CD4-positive, alpha-beta T cell (primary cell): ENCODE results near the gene SP6. TPM values are rescaled to one million over a fixed set of nuclear protein-coding genes. Genes with fewer than 3 reads are reported as not detected.

Source experiments
- ATAC-seq: fragments of 200-7000 bp; cut with Tn5 transposase; one replicate; pipeline ENCODE4 v1.10.0; 2022; ENCODE audit warnings: mild to moderate bottlenecking; ENCODE audit not compliant: poor library complexity
- CTCF ChIA-PET: fragments of 350-600 bp; sonication (Branson Sonifier 250); formaldehyde crosslinking; loops from one replicate; lab custom pipeline; 2021; ENCODE audit warnings: antibody characterized with exemption, inconsistent platforms; lab: Charles Lee
- POLR2A ChIA-PET: fragments of 350-600 bp; sonication (Branson Sonifier 250); formaldehyde crosslinking; loops from one replicate; lab custom pipeline; 2021; ENCODE audit warnings: antibody characterized with exemption, inconsistent platforms; lab: Charles Lee
- DNase-seq, 14 experiments: peaks; one replicate each; pipeline ENCODE4 v3.0.0-alpha.2; 2013 to 2020; ENCODE audit warnings: mixed read lengths in 2 of 14
- H3K27ac ChIP-seq, 2 donors: one replicate each; pipeline versions ENCODE4 v1.5.1 to v1.7.0; 2013; ENCODE audit warnings: low read length in 2 of 2, low read depth in 1 of 2, mild to moderate bottlenecking in 1 of 2
- H3K27me3 ChIP-seq, 2 experiments: 1 replicate in 1 of 2; 2 replicates in 1 of 2; pipeline versions ENCODE4 v1.6.1 to v1.7.0; 2013; ENCODE audit warnings: low read length in 2 of 2, control low read depth in 1 of 2, mild to moderate bottlenecking in 1 of 2, moderate library complexity in 1 of 2; ENCODE audit not compliant: insufficient read depth in 2 of 2, control insufficient read depth in 1 of 2
- H3K36me3 ChIP-seq: one replicate; pipeline ENCODE4 v1.6.1; 2013; ENCODE audit warnings: low read length, control low read depth; ENCODE audit not compliant: insufficient read depth
- H3K4me1 ChIP-seq: one replicate; pipeline ENCODE4 v1.6.1; 2013; ENCODE audit warnings: low read length, control low read depth; ENCODE audit not compliant: insufficient read depth
- H3K4me3 ChIP-seq: one replicate; pipeline ENCODE4 v1.5.1; 2013; ENCODE audit warnings: mild to moderate bottlenecking, low read length, moderate library complexity
- H3K9me3 ChIP-seq, 2 experiments: 1 replicate in 1 of 2; 2 replicates in 1 of 2; pipeline versions ENCODE4 v1.6.1 to v1.7.0; 2013; ENCODE audit warnings: low read length in 2 of 2, mild to moderate bottlenecking in 2 of 2, control low read depth in 1 of 2, moderate library complexity in 1 of 2; ENCODE audit not compliant: control insufficient read depth in 1 of 2, insufficient read depth in 1 of 2
- H3K27ac Mint-ChIP-seq: one replicate; pipeline ENCODE4 v1.8.0; 2020; ENCODE audit warnings: mixed read lengths
- H3K27me3 Mint-ChIP-seq: one replicate; pipeline ENCODE4 v1.8.0; 2021; ENCODE audit warnings: mixed read lengths
- H3K36me3 Mint-ChIP-seq: one replicate; pipeline ENCODE4 v1.8.0; 2021; ENCODE audit warnings: low read depth, mixed read lengths
- H3K4me1 Mint-ChIP-seq: one replicate; pipeline ENCODE4 v1.8.0; 2021; ENCODE audit warnings: low read depth, mixed read lengths
- H3K4me3 Mint-ChIP-seq: one replicate; pipeline ENCODE4 v1.8.0; 2020; ENCODE audit warnings: mild to moderate bottlenecking, mixed read lengths
- H3K9me3 Mint-ChIP-seq: one replicate; pipeline ENCODE4 v1.8.0; 2020; ENCODE audit warnings: mixed read lengths
- intact Hi-C, 2 experiments: fragments of 100-400 bp; cut with DNase I in 1 of 2; cut with micrococcal nuclease in 1 of 2; formaldehyde crosslinking; loops; one replicate each; pipeline versions ENCODE4 v1.15.1 to v1.9.0; 2023 to 2025; cut with DNase I, micrococcal nuclease
- total RNA-seq, 174 experiments: library from RNA in 2 of 174; stranded (reverse) in 2 of 174; gene quantifications; one replicate each; pipeline ENCODE4 v1.2.3 and lab custom pipeline; 2021 to 2026
- TF ChIP-seq, protein P1 (sequence below): fragments of 200-600 bp; IDR thresholded peaks from one replicate; pipeline ENCODE4 v1.8.0; 2022; ENCODE audit warnings: antibody characterized with exemption, mild to moderate bottlenecking

SP6 gene
- total RNA-seq, 2 experiments from 2014 or later = 0.17 to 0.27 TPM

DNA sequence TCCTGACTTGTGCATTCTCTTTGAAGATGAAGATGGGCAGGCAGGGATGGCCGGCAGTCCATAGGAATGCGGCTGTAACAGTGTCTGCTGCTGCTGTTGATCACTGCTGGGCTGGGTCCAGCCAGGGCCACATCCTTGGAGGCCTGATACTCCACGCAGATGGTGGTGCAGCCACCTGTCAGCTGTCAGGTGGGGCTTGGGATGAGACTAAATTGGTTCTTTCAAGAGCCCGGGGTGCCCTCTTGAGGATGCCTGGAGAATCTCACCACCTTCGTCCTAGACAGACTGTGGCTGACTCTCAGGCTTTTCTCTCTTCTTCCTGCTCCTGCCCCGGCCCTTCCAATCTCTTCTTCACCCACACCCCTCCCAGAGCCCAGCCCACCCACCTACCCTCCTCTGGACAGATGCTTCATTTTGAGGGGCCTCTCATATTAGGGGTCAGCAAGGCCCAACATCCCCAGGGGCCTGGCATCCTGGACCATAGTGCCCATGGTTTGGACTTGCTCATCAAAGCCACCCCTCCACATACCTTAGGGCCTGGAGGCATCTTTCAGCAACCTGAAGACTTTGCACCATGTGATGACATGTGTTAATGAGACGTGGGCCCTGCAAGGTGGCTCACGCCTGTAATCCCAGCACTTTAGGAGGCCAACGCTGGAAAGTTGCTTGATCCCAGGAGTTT lies 48.5 kb downstream of the SP6 start:
- H3K27me3 Mint-ChIP-seq = peaks cover 2% of the 10 kb centered on the region
- DNase-seq = peak; percentile 37 to 74 (median 47)
- Histone ChIP-seq H3K4me3 (no peak overlapping the region), H3K9me3 (no peaks in the 10 kb centered on the region), H3K4me1 (peaks cover 5% of the 10 kb centered on the region), H3K27ac (no peak overlapping the region), H3K36me3 (peaks cover 7% of the 10 kb centered on the region), H3K27me3 (no peaks in the 10 kb centered on the region)
- no peaks in the 10 kb centered on the region for H3K4me1 Mint-ChIP-seq
- intact Hi-C loops = loop anchor here (1.0 to 5.0 kb wide), 5 partner anchors 26 to 138 kb away; no protein-coding TSS in a partner anchor
- POLR2A ChIA-PET = interaction anchor here (0.6 kb wide), 1 partner anchor 60 kb away, joined by 3 read pairs; no protein-coding TSS in a partner anchor
- H3K4me3 Mint-ChIP-seq = no peak overlapping the region
- no peak overlapping the region for H3K27ac Mint-ChIP-seq
- H3K9me3 Mint-ChIP-seq = no peaks in the 10 kb centered on the region
- TF ChIP-seq, protein P1, sequence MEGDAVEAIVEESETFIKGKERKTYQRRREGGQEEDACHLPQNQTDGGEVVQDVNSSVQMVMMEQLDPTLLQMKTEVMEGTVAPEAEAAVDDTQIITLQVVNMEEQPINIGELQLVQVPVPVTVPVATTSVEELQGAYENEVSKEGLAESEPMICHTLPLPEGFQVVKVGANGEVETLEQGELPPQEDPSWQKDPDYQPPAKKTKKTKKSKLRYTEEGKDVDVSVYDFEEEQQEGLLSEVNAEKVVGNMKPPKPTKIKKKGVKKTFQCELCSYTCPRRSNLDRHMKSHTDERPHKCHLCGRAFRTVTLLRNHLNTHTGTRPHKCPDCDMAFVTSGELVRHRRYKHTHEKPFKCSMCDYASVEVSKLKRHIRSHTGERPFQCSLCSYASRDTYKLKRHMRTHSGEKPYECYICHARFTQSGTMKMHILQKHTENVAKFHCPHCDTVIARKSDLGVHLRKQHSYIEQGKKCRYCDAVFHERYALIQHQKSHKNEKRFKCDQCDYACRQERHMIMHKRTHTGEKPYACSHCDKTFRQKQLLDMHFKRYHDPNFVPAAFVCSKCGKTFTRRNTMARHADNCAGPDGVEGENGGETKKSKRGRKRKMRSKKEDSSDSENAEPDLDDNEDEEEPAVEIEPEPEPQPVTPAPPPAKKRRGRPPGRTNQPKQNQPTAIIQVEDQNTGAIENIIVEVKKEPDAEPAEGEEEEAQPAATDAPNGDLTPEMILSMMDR = peak; percentile 66
- ATAC-seq = peak; percentile 97
- CTCF ChIA-PET = interaction anchor here (0.7 to 1.4 kb wide), 6 partner anchors 12 to 137 kb away, joined by 3 to 4 read pairs (median 3); partner anchors contain the start of gene TBX21
- peaks cover 9% of the 10 kb centered on the region for H3K36me3 Mint-ChIP-seq

- no peak overlapping the region for H3K27ac Mint-ChIP-seq
- Histone ChIP-seq H3K27me3 (no peaks in the 10 kb centered on the region), H3K27ac (no peak overlapping the region), H3K36me3 (peaks cover 1% of the 10 kb centered on the region), H3K4me3 (no peak overlapping the region), H3K4me1 (peaks cover 5% of the 10 kb centered on the region), H3K9me3 (no peaks in the 10 kb centered on the region)
- CTCF ChIA-PET = interaction anchor here (0.7 to 1.4 kb wide), 6 partner anchors 12 to 137 kb away, joined by 3 to 4 read pairs (median 3); partner anchors contain the start of gene TBX21
- H3K4me3 Mint-ChIP-seq = no peak overlapping the region
- POLR2A ChIA-PET = interaction anchor here (0.6 kb wide), 1 partner anchor 60 kb away, joined by 3 read pairs; no protein-coding TSS in a partner anchor
- H3K27me3 Mint-ChIP-seq = peaks cover 4% of the 10 kb centered on the region
- H3K9me3 Mint-ChIP-seq = no peaks in the 10 kb centered on the region
- H3K4me1 Mint-ChIP-seq = no peaks in the 10 kb centered on the region
- intact Hi-C loops = loop anchor here (1.0 to 5.0 kb wide), 5 partner anchors 25 to 138 kb away; no protein-coding TSS in a partner anchor
- TF ChIP-seq, protein P1 = no peak
- ATAC-seq = no peak
- peaks cover 3% of the 10 kb centered on the region for H3K36me3 Mint-ChIP-seq
- peak in 1 of 14 experiments; percentile 8 for DNase-seq
These were observed 49.1 kb downstream of the SP6 start for GRCh38 chr17:47801906-47802305.

DNA sequence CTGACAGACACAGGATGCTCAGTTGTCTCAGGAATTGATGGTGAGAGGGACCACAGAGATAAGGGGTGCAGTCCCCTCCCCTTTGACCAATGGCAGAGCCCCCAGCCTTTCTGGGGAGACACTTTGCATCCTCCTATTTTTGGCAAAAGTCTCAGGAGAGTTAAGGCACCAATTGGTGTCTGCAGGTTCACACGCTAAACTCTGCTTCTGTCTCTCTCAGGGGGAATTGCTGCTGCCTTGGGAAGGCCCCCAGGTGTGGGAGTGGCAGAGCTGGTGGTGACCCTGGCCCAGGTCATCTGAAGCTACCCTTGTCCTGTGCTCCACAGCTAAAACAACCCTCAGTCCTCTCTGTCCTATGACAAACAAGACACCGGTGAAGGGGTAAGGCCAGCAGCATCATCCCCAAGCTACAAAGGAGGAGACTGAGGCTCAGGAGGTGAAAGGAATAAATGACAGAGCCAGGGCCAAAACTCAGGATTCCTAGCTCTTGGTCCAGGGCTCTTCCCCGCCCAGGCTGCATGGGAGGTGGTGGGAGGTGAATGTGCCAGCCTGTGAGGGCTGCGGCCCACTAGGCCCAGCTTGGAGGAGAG lies 49.7 kb downstream of the SP6 start:
- TF ChIP-seq, protein P1 = no peak
- H3K36me3 Mint-ChIP-seq = no peaks in the 10 kb centered on the region
- H3K4me3 ChIP-seq = no peak overlapping the region
- H3K27me3 Mint-ChIP-seq = peaks cover 4% of the 10 kb centered on the region
- no peak overlapping the region for H3K27ac Mint-ChIP-seq
- ChIA-PET POLR2A (no interaction called here), CTCF (interaction anchor here (1.2 kb wide), 1 partner anchor 44 kb away, joined by 4 read pairs; no protein-coding TSS in a partner anchor)
- H3K27me3 ChIP-seq = no peaks in the 10 kb centered on the region
- H3K4me1 Mint-ChIP-seq = no peaks in the 10 kb centered on the region
- peaks cover 5% of the 10 kb centered on the region for H3K4me1 ChIP-seq
- no peaks in the 10 kb centered on the region for H3K9me3 Mint-ChIP-seq
- intact Hi-C loops = loop anchor here in 1 of 2 experiments (5.0 kb wide), 1 partner anchor 104 kb away; no protein-coding TSS in a partner anchor
- no peaks in the 10 kb centered on the region for H3K9me3 ChIP-seq
- no peak overlapping the region for H3K27ac ChIP-seq
- no peaks in the 10 kb centered on the region for H3K36me3 ChIP-seq
- ATAC-seq = no peak
- no peak overlapping the region for H3K4me3 Mint-ChIP-seq
- DNase-seq = no peak
